Small intestine (tissue), 7 donors: ENCODE data around the gene ACSF3. TPM values are rescaled to one million over a fixed set of nuclear protein-coding genes. Genes with fewer than 3 reads are reported as not detected.
A peak's percentile ranks its signal among the peaks of the same experiment; 100 is the strongest.

ENCODE experiments used
- DNase-seq, 2 donors: peaks; one replicate each; pipeline versions ENCODE4 v3.0.0 to v3.0.0-alpha.2; 2013
- FAIRE-seq: peaks from 2 replicates; lab custom pipeline; 2012; peaks lifted over from hg19 to GRCh38; lab: Jason Lieb, UNC
- H3K27ac ChIP-seq, 3 donors: one replicate each; pipeline ENCODE4 v1.5.1; 2013; ENCODE audit warnings: low read length in 2 of 3, mild to moderate bottlenecking in 2 of 3, control low read depth in 1 of 3, inconsistent platforms in 1 of 3, low read depth in 1 of 3, moderate library complexity in 1 of 3
- H3K27me3 ChIP-seq, 3 donors: one replicate each; pipeline ENCODE4 v1.6.1; 2013; ENCODE audit warnings: low read length in 3 of 3, inconsistent platforms in 1 of 3; ENCODE audit not compliant: control insufficient read depth in 3 of 3, insufficient read depth in 3 of 3
- H3K36me3 ChIP-seq, 3 donors: one replicate each; pipeline ENCODE4 v1.6.1; 2013; ENCODE audit warnings: low read length in 3 of 3, inconsistent platforms in 1 of 3, low read depth in 1 of 3, mild to moderate bottlenecking in 1 of 3, moderate library complexity in 1 of 3; ENCODE audit not compliant: control insufficient read depth in 3 of 3, insufficient read depth in 2 of 3
- H3K4me1 ChIP-seq, 3 donors: one replicate each; pipeline ENCODE4 v1.6.1; 2013; ENCODE audit warnings: low read length in 2 of 3, inconsistent platforms in 1 of 3, low read depth in 1 of 3, mild to moderate bottlenecking in 1 of 3, moderate library complexity in 1 of 3; ENCODE audit not compliant: control insufficient read depth in 3 of 3, insufficient read depth in 2 of 3
- H3K4me3 ChIP-seq, 3 donors: one replicate each; pipeline ENCODE4 v1.5.1; 2013; ENCODE audit warnings: low read length in 3 of 3, control low read depth in 1 of 3, inconsistent platforms in 1 of 3, low read depth in 1 of 3, mild to moderate bottlenecking in 1 of 3, moderate library complexity in 1 of 3
- H3K9me3 ChIP-seq, 2 donors: one replicate each; pipeline ENCODE4 v1.6.1; 2013; ENCODE audit warnings: low read depth in 1 of 2, low read length in 1 of 2; ENCODE audit not compliant: control insufficient read depth in 2 of 2, insufficient read depth in 1 of 2
- WGBS, 3 donors: extraction: QIAGEN DNeasy Blood & Tissue Kit; methylation state at CpG; one replicate each; pipeline ENCODE4 v1.1.7; 2013; 5-methylcytosine and 5-hydroxymethylcytosine counted together
- polyA plus RNA-seq, 4 donors: library from polyadenylated mRNA; stranded (reverse) in 3 of 4; unstranded in 1 of 4; fragments of 200-250 nt in 3 of 4; fragments of 120-200 nt in 1 of 4; gene quantifications; one replicate each; pipeline versions ENCODE4 v1.2.1 to v1.2.3, GENCODE V29; 2013
- donor health status: healthy with polysubstance abuse.
- donor health status: control.
- donor health status: control.
- donor health status: Bipolar disorder and iron deficiency.
- donor health status: healthy.

ACSF3 gene
- polyA plus RNA-seq, 4 donors = 35.3 to 93.7 (median 58.7) TPM

DNA sequence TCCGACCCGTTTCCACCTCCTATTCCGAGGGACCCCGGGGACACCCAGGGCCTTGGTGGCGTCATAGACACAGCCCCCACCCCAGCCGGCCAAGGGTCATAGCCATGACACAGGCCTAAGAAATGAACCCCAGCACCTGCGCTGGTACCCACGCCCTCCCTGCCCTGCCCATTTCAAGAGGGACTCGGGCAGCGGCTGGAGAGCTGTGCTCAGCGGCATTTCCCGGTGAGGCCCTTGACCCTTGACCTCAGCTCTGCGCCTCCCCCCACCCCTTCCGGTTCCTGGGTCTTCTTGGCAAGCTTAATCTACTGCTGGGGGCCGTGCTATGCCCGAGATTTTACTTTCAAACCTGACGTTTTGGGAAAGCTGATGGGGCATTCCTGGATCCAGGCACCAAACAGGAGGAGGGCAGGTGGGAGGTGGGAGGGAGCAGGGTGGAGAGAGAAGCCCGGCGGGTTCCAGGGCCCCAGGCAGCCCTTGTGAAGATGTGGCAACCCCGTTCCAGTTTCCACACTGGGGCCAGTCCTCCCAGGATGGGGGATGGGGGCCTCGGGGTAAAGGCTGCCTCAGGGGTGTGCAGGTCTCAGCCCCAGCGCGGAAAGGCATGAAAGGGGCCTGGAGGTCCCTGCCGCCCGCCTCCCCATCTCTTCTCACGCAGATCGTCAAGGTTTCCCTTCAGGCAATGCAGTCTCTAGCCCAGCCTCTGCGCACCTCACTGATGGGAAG is 106.6 kb downstream of the ACSF3 start, which contains the start of gene SLC22A31:
TSS of gene SLC22A31 (minus strand) at position 414 of the 726 bp plus-strand sequence. CDS start at position 378, 36 bp downstream.
- FAIRE-seq (no peak), DNase-seq (no peak)
- 1 to 17% (median 16%) methylated on average over 25 to 28 of the region's 28 CpGs for WGBS, 3 donors
- Histone ChIP-seq H3K4me1 (peaks cover 4 to 13% (median 7%) of the 10 kb centered on the region in 3 donors), H3K36me3 (no peaks in the 10 kb centered on the region), H3K4me3 (peak within 1 kb of the TSS in 2 of 3 donors; percentile 13 to 36), H3K27ac (no peak within 1 kb of the TSS), H3K9me3 (peaks cover 0 to 9% of the 10 kb centered on the region in 2 donors), H3K27me3 (peaks cover 11 to 37% (median 26%) of the 10 kb centered on the region in 3 donors)

- WGBS, 3 donors = 3% methylated on average over 30 to 58 of the region's 58 CpGs
Measured at GRCh38 chr16:89200850-89201411, 107.3 kb downstream of the ACSF3 start.

GRCh38 chr16:89201439-89202377 is 108.1 kb downstream of the ACSF3 start:
- FAIRE-seq = no peak
- peaks cover 4 to 13% (median 7%) of the 10 kb centered on the region in 3 donors for H3K4me1 ChIP-seq
- WGBS, 3 donors = 2 to 4% (median 2%) methylated on average over 57 to 111 of the region's 111 CpGs
- H3K27me3 ChIP-seq = peaks cover 11 to 37% (median 26%) of the 10 kb centered on the region in 3 donors
- H3K36me3 ChIP-seq = no peaks in the 10 kb centered on the region
- DNase-seq = peak; percentile 87 to 89
- H3K4me3 ChIP-seq = peak overlapping the region in 2 of 3 donors; percentile 24 to 48
- no peak overlapping the region for H3K27ac ChIP-seq
- peaks cover 0 to 9% of the 10 kb centered on the region in 2 donors for H3K9me3 ChIP-seq

More at GRCh38 chr16:89200850-89201411, 107.3 kb downstream of the ACSF3 start:
- DNase-seq = no peak
- peak overlapping the region in 2 of 3 donors; percentile 13 to 36 for H3K4me3 ChIP-seq
- peaks cover 0 to 9% of the 10 kb centered on the region in 2 donors for H3K9me3 ChIP-seq
- H3K4me1 ChIP-seq = peaks cover 4 to 13% (median 7%) of the 10 kb centered on the region in 3 donors
- no peaks in the 10 kb centered on the region for H3K36me3 ChIP-seq
- H3K27me3 ChIP-seq = peaks cover 11 to 37% (median 26%) of the 10 kb centered on the region in 3 donors
- no peak for FAIRE-seq
- H3K27ac ChIP-seq = no peak overlapping the region

DNA sequence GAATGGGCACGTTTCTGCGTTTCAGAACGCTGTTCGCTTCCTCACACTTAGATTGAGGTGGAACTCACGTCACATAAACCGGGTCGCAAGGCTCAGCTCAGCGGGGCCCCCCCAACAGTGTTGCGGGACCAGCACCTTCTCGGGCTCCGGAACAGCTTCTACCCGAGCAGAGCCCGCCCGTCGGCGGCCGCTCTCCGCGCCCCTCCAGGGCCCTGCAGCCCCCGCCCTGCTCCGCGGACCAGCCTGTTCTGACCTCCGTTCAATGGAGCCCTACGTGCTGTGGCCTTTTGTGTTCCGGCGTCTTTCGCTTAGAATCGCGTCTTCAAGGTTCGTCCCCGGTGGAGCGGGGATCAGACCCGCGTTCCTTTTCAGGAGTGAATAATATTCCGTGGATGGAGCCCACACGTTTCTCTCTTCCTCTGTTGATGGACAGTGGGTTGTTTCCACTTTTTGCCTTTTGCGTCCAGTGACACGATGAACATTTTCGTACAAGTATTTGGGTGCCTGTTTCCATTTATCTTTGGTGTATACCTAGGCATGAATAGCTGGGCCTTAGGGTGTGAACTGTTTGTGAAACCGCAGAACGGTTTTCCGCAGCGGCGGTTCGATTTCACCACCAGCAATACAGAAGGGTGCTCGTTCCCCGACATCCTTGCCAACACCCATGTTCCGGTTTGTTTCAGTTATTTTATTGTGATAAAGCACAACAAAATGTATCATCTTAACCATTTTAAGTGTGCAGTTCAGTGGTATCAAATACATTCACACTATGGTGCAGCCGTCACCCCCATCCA is 109.0 kb downstream of the ACSF3 start:
- peak overlapping the region in 1 of 3 donors; percentile 24 for H3K4me3 ChIP-seq
- WGBS, 3 donors = 49 to 51% (median 51%) methylated on average over 49 of the region's 49 CpGs
- H3K4me1 ChIP-seq = peaks cover 4 to 13% (median 7%) of the 10 kb centered on the region in 3 donors
- DNase-seq = no peak
- peaks cover 11 to 37% (median 22%) of the 10 kb centered on the region in 3 donors for H3K27me3 ChIP-seq
- H3K36me3 ChIP-seq = no peaks in the 10 kb centered on the region
- no peak overlapping the region for H3K27ac ChIP-seq
- peaks cover 0 to 9% of the 10 kb centered on the region in 2 donors for H3K9me3 ChIP-seq
- FAIRE-seq = no peak

Other genes starting within 250 kb of the ACSF3 start
- 10 to 100 TPM; 28.3 to 35.4 (median 32.7) TPM for gene GALNS, start 236.9 kb upstream of the ACSF3 start, polyA plus RNA-seq
- gene TRAPPC2L, start 236.7 kb upstream of the ACSF3 start, polyA plus RNA-seq = 100 to 1,000 TPM in 1 of 4 donors, 10 to 100 TPM in 3; 46.6 to 104 (median 72.7) TPM
- gene PABPN1L, start 227.2 kb upstream of the ACSF3 start, polyA plus RNA-seq = under 1 TPM in 1 of 4 donors, not detected in 3; 0.12 TPM
- gene CBFA2T3, start 116.6 kb upstream of the ACSF3 start, polyA plus RNA-seq = 1 to 10 TPM; 1.4 to 8.4 (median 4.1) TPM
- under 1 TPM in 2 of 4 donors, not detected in 2; 0.04 to 0.66 TPM for gene CDH15, start 77.9 kb downstream of the ACSF3 start, polyA plus RNA-seq
- gene SLC22A31, start 106.7 kb downstream of the ACSF3 start, polyA plus RNA-seq = 1 to 10 TPM in 3 of 4 donors, under 1 TPM in 1; 0.67 to 4.7 (median 1.8) TPM
- 1 to 10 TPM in 3 of 4 donors, under 1 TPM in 1; 0.89 to 3.2 (median 1.2) TPM for gene ZNF778, start 123.9 kb downstream of the ACSF3 start, polyA plus RNA-seq